ENCODE data around the gene C1orf141.

Gene C1orf141

DNA sequence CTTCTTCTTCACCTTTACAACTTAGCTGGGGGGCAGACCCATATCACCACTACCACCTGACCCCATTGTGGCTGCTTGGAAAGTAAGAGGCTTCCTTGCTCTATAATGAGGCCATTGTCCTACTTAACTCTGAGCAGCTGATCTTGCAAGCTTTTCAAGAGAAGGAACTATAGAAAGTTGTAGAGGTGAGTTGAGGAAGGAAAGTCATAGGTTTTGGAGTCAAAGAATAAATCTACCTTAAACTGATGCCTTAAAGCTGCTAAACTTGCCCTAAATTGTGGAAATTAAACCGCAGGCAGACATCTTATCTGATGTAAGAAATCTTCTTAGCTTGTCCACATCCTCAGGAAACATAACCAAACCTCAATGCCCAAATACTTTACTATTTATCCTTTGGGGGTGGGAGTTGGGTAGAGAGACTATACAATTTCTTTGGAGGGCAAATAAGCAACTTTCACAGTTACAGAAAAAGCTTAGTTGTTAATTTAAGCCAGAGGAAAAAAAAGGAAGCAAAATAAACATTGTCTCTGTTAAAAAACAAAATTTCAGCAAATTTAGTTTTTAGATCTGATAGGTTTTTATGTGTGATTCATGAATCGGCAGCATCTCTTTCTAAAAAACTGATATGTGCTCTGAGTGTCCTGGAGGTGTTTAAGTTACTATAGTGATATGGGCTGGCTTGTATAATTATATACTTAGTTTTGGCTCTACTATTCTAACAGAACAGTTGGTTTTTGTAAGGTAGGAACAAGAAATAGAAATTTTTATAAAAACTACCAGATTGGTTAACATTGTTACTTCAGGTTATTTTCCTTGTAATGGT lies 36.2 kb upstream of the C1orf141 start:
- DNase-seq, result no peak
- Histone ChIP-seq H3K9me3 (ENCODE audit: severe bottlenecking) (no peaks in the 10 kb centered on the region), H3K36me3 (no peaks in the 10 kb centered on the region), H3K4me3 (ENCODE audit: low read depth, low read length) (no peak overlapping the region), H3K27me3 (ENCODE audit: insufficient read depth, low read depth, severe bottlenecking) (no peaks in the 10 kb centered on the region), H3K27ac (no peak overlapping the region)
- TF ChIP-seq, protein P1, sequence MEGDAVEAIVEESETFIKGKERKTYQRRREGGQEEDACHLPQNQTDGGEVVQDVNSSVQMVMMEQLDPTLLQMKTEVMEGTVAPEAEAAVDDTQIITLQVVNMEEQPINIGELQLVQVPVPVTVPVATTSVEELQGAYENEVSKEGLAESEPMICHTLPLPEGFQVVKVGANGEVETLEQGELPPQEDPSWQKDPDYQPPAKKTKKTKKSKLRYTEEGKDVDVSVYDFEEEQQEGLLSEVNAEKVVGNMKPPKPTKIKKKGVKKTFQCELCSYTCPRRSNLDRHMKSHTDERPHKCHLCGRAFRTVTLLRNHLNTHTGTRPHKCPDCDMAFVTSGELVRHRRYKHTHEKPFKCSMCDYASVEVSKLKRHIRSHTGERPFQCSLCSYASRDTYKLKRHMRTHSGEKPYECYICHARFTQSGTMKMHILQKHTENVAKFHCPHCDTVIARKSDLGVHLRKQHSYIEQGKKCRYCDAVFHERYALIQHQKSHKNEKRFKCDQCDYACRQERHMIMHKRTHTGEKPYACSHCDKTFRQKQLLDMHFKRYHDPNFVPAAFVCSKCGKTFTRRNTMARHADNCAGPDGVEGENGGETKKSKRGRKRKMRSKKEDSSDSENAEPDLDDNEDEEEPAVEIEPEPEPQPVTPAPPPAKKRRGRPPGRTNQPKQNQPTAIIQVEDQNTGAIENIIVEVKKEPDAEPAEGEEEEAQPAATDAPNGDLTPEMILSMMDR (IDR thresholded peaks at IDR 0.05; ENCODE audit: low read depth, low read length), result no peak

GRCh38 chr1:67169932-67170331 lies 35.2 kb upstream of the C1orf141 start:
- Histone ChIP-seq H3K27ac (no peak overlapping the region), H3K9me3 (ENCODE audit: severe bottlenecking) (no peaks in the 10 kb centered on the region), H3K27me3 (ENCODE audit: insufficient read depth, low read depth, severe bottlenecking) (no peaks in the 10 kb centered on the region), H3K36me3 (no peaks in the 10 kb centered on the region), H3K4me3 (ENCODE audit: low read depth, low read length) (no peak overlapping the region)
- DNase-seq, result no peak
- TF ChIP-seq, protein P1 (IDR thresholded peaks at IDR 0.05; ENCODE audit: low read depth, low read length), result no peak

GRCh38 chr1:67169496-67169895 lies 34.7 kb upstream of the C1orf141 start:
- Histone ChIP-seq H3K27ac (no peak overlapping the region), H3K36me3 (no peaks in the 10 kb centered on the region), H3K9me3 (ENCODE audit: severe bottlenecking) (no peaks in the 10 kb centered on the region), H3K4me3 (ENCODE audit: low read depth, low read length) (no peak overlapping the region), H3K27me3 (ENCODE audit: insufficient read depth, low read depth, severe bottlenecking) (no peaks in the 10 kb centered on the region)
- TF ChIP-seq, protein P1 (IDR thresholded peaks at IDR 0.05; ENCODE audit: low read depth, low read length), result no peak
- no peak for DNase-seq

GRCh38 chr1:67166196-67166595 lies 31.4 kb upstream of the C1orf141 start, which contains the start of gene IL23R:
TSS of gene IL23R (plus strand) at chr1:67166454. CDS start at chr1:67168121, 1,667 bp downstream.
- Histone ChIP-seq H3K4me3 (ENCODE audit: low read depth, low read length) (no peak within 1 kb of the TSS), H3K36me3 (no peaks in the 10 kb centered on the region), H3K9me3 (ENCODE audit: severe bottlenecking) (no peaks in the 10 kb centered on the region), H3K27ac (no peak within 1 kb of the TSS), H3K27me3 (ENCODE audit: insufficient read depth, low read depth, severe bottlenecking) (no peaks in the 10 kb centered on the region)
- no peak for DNase-seq
- TF ChIP-seq, protein P1 (IDR thresholded peaks at IDR 0.05; ENCODE audit: low read depth, low read length), result no peak

DNA sequence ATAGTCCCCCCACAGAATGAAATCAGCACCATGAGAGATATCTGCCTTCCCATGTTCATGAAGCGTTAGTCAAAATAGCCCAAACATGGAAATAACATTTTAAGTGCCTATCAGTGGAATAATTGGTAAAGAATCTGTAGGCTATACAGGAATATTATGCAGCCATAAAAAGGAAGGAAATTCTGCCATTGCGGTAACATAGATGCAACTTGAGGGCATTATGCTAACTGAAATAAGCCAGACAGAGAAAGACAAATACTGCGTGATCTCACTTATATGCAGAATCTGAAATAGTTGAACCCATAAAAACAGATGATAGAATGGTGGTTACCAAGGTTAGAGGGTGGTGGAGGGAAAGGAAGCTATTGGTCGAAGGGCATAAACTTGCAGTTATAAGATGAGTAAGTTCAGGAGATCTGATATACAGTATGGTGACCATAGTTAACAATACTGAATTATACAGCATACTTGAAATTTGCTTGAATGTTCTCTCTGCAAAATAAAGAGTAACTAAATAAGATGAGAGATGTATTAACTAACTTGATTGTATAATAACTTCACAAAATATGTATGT lies 30.8 kb upstream of the C1orf141 start:
- DNase-seq, result no peak
- Histone ChIP-seq H3K9me3 (ENCODE audit: severe bottlenecking) (no peaks in the 10 kb centered on the region), H3K27ac (no peak overlapping the region), H3K4me3 (ENCODE audit: low read depth, low read length) (no peak overlapping the region), H3K36me3 (no peaks in the 10 kb centered on the region), H3K27me3 (ENCODE audit: insufficient read depth, low read depth, severe bottlenecking) (no peaks in the 10 kb centered on the region)
- TF ChIP-seq, protein P1 (IDR thresholded peaks at IDR 0.05; ENCODE audit: low read depth, low read length), result no peak

Measured in WERI-Rb-1 (cell line).